Neural cell (in vitro differentiated cells): ENCODE results near the gene ITGA1.

Source experiments
- EP300 ChIP-seq: fragments of 450-650 bp; conservative IDR thresholded peaks from 2 replicates; pipeline ENCODE4 v1.6.1; 2014; ENCODE audit warnings: antibody characterized with exemption, mild to moderate bottlenecking, moderate library complexity; ENCODE audit not compliant: poor library complexity, severe bottlenecking
- EZH2 ChIP-seq: fragments of 200-600, 300-800 bp; shearing (Covaris generic), sonication (generic); IDR thresholded peaks from 2 replicates; pipeline ENCODE4 v1.6.1; 2014; ENCODE audit warnings: antibody characterized with exemption, low read length, borderline replicate concordance, mild to moderate bottlenecking; ENCODE audit not compliant: insufficient read depth, poor library complexity, severe bottlenecking
- TF ChIP-seq, protein P1 (sequence below): fragments of 450-650 bp; IDR thresholded peaks from 2 replicates; pipeline ENCODE4 v1.5.1; 2014; ENCODE audit warnings: antibody characterized with exemption, mild to moderate bottlenecking, moderate library complexity; ENCODE audit not compliant: poor library complexity, severe bottlenecking

GRCh38 chr5:52841114-52841513, 53.4 kb downstream of the ITGA1 start:
- TF ChIP-seq, protein P1, sequence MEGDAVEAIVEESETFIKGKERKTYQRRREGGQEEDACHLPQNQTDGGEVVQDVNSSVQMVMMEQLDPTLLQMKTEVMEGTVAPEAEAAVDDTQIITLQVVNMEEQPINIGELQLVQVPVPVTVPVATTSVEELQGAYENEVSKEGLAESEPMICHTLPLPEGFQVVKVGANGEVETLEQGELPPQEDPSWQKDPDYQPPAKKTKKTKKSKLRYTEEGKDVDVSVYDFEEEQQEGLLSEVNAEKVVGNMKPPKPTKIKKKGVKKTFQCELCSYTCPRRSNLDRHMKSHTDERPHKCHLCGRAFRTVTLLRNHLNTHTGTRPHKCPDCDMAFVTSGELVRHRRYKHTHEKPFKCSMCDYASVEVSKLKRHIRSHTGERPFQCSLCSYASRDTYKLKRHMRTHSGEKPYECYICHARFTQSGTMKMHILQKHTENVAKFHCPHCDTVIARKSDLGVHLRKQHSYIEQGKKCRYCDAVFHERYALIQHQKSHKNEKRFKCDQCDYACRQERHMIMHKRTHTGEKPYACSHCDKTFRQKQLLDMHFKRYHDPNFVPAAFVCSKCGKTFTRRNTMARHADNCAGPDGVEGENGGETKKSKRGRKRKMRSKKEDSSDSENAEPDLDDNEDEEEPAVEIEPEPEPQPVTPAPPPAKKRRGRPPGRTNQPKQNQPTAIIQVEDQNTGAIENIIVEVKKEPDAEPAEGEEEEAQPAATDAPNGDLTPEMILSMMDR: no peak
- TF ChIP-seq EZH2: no peak
- TF ChIP-seq EP300: no peak
